DND-41 (cell line): Measurements from ENCODE around the gene PNMT.

ENCODE experiments used
- ATAC-seq: fragments of 200-7000 bp; cut with Tn5 transposase; 3 replicates; pipeline ENCODE4 v1.9.1; 2021; ENCODE audit warnings: low read depth; ENCODE audit not compliant: insufficient read depth
- DNase-seq: peaks from one replicate; pipeline ENCODE4 v3.0.0-alpha.2; 2020
- H2AFZ ChIP-seq: 2 replicates; pipeline ENCODE4 v1.6.0; 2012; ENCODE audit warnings: low read depth, low read length
- H3K27ac ChIP-seq: 2 replicates; pipeline ENCODE4 v1.5.1; 2012; ENCODE audit warnings: low read length, inconsistent platforms
- H3K27me3 ChIP-seq: fragments of 200-600 bp; sonication (generic); 2 replicates; pipeline ENCODE4 v1.6.0; 2012; ENCODE audit warnings: low read length, mild to moderate bottlenecking, inconsistent platforms; ENCODE audit not compliant: insufficient read depth, poor library complexity
- H3K36me3 ChIP-seq: 2 replicates; pipeline ENCODE4 v1.5.1; 2012; ENCODE audit warnings: low read length, inconsistent platforms; ENCODE audit not compliant: insufficient read depth
- H3K4me1 ChIP-seq: 2 replicates; pipeline ENCODE4 v1.5.1; 2012; ENCODE audit warnings: mild to moderate bottlenecking, low read length; ENCODE audit not compliant: insufficient read depth
- H3K4me2 ChIP-seq: 2 replicates; pipeline ENCODE4 v1.6.0; 2012; ENCODE audit warnings: mild to moderate bottlenecking, moderate library complexity, low read length, inconsistent platforms; ENCODE audit not compliant: insufficient read depth
- H3K4me3 ChIP-seq, 2 experiments: fragments of 200-600 bp in 1 of 2; shearing (Covaris generic) in 1 of 2; 2 replicates each; pipeline ENCODE4 v1.5.1; 2012 to 2016; ENCODE audit warnings: inconsistent platforms in 2 of 2, low read length in 2 of 2, mild to moderate bottlenecking in 2 of 2, low read depth in 1 of 2, moderate library complexity in 1 of 2
- H3K79me2 ChIP-seq: 2 replicates; pipeline ENCODE4 v1.6.0; 2012; ENCODE audit warnings: low read length, inconsistent platforms; ENCODE audit not compliant: insufficient read depth
- H3K9ac ChIP-seq: 2 replicates; pipeline ENCODE4 v1.6.0; 2012; ENCODE audit warnings: low read depth, mild to moderate bottlenecking, inconsistent platforms, low read length, moderate library complexity
- H3K9me3 ChIP-seq: 2 replicates; pipeline ENCODE4 v1.5.1; 2012; ENCODE audit warnings: low read length, moderate library complexity, mild to moderate bottlenecking, inconsistent platforms; ENCODE audit not compliant: insufficient read depth, severe bottlenecking
- H4K20me1 ChIP-seq: 2 replicates; pipeline ENCODE4 v1.6.0; 2012; ENCODE audit warnings: low read length; ENCODE audit not compliant: insufficient read depth
- EZH2 ChIP-seq: IDR thresholded peaks from 3 replicates; pipeline ENCODE4 v1.6.1; 2012; ENCODE audit warnings: borderline replicate concordance, low read depth, mild to moderate bottlenecking, moderate library complexity, low read length, inconsistent platforms; ENCODE audit not compliant: severe bottlenecking
- TF ChIP-seq, protein P1 (sequence below): IDR thresholded peaks from 2 replicates; pipeline ENCODE4 v1.5.1; 2012; ENCODE audit warnings: borderline replicate concordance, low read length, moderate library complexity, mild to moderate bottlenecking; ENCODE audit not compliant: poor library complexity, severe bottlenecking; ENCODE audit errors: extremely low read depth

PNMT gene, protein sequence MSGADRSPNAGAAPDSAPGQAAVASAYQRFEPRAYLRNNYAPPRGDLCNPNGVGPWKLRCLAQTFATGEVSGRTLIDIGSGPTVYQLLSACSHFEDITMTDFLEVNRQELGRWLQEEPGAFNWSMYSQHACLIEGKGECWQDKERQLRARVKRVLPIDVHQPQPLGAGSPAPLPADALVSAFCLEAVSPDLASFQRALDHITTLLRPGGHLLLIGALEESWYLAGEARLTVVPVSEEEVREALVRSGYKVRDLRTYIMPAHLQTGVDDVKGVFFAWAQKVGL

DNA sequence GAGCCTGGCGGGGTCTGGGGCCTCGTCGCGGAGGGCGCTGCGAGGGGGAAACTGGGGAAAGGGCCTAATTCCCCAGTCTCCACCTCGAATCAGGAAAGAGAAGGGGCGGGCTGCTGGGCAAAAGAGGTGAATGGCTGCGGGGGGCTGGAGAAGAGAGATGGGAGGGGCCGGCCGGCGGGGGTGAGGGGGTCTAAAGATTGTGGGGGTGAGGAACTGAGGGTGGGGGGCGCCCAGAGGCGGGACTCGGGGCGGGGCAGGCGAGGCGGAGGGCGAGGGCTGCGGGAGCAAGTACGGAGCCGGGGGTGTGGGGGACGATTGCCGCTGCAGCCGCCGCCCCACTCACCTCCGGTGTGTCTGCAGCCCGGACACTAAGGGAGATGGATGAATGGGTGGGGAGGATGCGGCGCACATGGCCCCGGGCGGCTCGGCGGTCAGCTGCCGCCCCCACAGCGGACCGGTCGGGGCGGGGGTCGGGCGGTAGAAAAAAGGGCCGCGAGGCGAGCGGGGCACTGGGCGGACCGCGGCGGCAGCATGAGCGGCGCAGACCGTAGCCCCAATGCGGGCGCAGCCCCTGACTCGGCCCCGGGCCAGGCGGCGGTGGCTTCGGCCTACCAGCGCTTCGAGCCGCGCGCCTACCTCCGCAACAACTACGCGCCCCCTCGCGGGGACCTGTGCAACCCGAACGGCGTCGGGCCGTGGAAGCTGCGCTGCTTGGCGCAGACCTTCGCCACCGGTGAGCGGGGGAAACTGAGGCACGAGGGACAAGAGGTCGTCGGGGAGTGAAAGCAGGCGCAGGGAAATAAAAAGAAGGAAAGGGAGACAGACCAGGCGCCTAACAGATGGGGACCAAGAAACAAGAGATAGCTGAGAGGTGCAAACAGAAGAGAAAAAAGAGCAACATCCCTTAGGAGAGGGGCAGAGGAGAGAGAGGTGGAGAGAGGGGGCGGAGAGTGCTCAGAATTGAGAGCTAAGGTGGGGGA is at the start of gene PNMT:
Gene PNMT (plus strand): TSS at position 509 of the 980 bp plus-strand sequence. CDS start 23 bp downstream, at position 532.
- no peak within 1 kb of the TSS for H3K9ac ChIP-seq
- DNase-seq (no peak), ATAC-seq (no peak)
- H3K27me3 ChIP-seq = no peaks in the 10 kb centered on the region
- H3K27ac ChIP-seq = no peak within 1 kb of the TSS
- no peak within 1 kb of the TSS for H3K4me3 ChIP-seq
- no peaks in the 10 kb centered on the region for H3K36me3 ChIP-seq
- peaks cover 12% of the 10 kb centered on the region; the same call in 1 of the 2 replicates for H4K20me1 ChIP-seq
- H3K9me3 ChIP-seq = no peaks in the 10 kb centered on the region
- H3K79me2 ChIP-seq = no peaks in the 10 kb centered on the region
- no peaks in the 10 kb centered on the region for H3K4me1 ChIP-seq
- no peak for TF ChIP-seq EZH2
- TF ChIP-seq, protein P1, sequence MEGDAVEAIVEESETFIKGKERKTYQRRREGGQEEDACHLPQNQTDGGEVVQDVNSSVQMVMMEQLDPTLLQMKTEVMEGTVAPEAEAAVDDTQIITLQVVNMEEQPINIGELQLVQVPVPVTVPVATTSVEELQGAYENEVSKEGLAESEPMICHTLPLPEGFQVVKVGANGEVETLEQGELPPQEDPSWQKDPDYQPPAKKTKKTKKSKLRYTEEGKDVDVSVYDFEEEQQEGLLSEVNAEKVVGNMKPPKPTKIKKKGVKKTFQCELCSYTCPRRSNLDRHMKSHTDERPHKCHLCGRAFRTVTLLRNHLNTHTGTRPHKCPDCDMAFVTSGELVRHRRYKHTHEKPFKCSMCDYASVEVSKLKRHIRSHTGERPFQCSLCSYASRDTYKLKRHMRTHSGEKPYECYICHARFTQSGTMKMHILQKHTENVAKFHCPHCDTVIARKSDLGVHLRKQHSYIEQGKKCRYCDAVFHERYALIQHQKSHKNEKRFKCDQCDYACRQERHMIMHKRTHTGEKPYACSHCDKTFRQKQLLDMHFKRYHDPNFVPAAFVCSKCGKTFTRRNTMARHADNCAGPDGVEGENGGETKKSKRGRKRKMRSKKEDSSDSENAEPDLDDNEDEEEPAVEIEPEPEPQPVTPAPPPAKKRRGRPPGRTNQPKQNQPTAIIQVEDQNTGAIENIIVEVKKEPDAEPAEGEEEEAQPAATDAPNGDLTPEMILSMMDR = no peak
- H3K4me2 ChIP-seq = no peak within 1 kb of the TSS
- H2AFZ ChIP-seq = no peak within 1 kb of the TSS

DNA sequence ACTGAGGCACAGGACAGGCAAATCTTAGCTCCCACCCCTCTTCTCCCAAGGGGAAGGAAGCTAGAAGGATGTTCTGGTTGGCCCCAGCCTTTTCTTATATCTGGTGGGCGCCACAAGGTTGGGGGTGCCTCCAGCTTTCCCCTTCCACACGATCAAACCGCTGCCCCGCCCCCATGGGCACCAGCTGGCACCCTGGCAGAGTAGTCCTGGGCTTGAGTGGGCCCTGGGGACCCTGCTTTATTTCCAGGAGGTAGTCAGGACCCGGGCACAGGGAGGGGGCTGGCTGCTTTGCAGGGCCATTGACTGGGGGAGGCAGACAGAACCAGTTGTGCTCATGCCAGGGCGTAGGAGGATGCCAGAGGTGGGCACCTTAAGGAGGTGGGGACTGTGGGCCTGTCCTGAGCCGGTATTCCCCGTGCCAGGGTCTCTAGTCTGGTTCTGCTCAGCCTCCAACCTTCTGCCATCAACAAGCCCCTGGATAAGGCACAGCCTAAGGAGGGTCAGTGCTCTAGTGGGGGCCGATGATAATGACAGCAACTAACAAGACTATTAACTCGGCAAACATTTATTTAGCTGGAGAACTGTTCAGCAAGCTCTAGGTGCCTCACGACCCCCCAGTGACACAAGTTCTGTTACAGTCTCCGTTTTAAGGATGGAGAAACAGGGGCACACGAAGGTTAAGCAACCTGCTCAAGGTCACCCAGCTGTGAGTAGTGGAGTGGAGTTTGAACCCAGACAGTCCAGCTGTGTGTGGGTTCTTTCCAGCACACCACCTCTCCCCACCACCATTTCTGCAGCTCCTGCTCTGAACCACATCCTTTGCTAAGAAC is 49.1 kb upstream of the PNMT start:
- H3K4me1 ChIP-seq = peaks cover 30% of the 10 kb centered on the region
- H3K27me3 ChIP-seq = peaks cover 48% of the 10 kb centered on the region
- no peaks in the 10 kb centered on the region for H3K9me3 ChIP-seq
- H3K4me3 ChIP-seq = no peak overlapping the region
- H3K4me2 ChIP-seq = no peak overlapping the region
- no peak overlapping the region; the same call in 1 of the 2 replicates for H3K9ac ChIP-seq
- no peaks in the 10 kb centered on the region for H3K36me3 ChIP-seq
- H2AFZ ChIP-seq = no peak overlapping the region
- no peak for ATAC-seq
- no peak for TF ChIP-seq EZH2
- TF ChIP-seq, protein P1 = no peak
- no peak for DNase-seq
- no peak overlapping the region for H3K27ac ChIP-seq
- peaks cover 13% of the 10 kb centered on the region; the same call in 1 of the 2 replicates for H4K20me1 ChIP-seq
- no peaks in the 10 kb centered on the region for H3K79me2 ChIP-seq

DNA sequence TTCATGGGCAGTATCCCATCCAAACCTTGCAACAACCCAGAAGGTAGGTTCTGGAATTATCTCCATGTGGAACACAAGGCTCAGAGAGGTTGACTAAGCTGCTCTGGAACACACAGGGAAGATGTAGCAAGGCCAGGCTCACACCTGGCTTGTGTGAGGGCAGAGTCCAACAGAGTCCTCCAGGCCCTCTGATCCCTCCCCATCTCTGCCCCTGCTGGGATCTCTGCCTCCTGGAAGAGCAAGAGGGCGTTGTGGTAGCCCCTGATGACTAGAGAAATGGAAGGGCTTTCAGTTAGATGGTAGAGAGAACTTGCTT is 48.5 kb upstream of the PNMT start:
- TF ChIP-seq EZH2 = no peak
- TF ChIP-seq, protein P1 = no peak
- H3K4me2 ChIP-seq = no peak overlapping the region
- ATAC-seq = no peak
- H4K20me1 ChIP-seq = peaks cover 13% of the 10 kb centered on the region; the same call in 1 of the 2 replicates
- H2AFZ ChIP-seq = no peak overlapping the region
- H3K4me3 ChIP-seq = no peak overlapping the region
- no peaks in the 10 kb centered on the region for H3K36me3 ChIP-seq
- H3K27ac ChIP-seq = no peak overlapping the region
- H3K9me3 ChIP-seq = no peaks in the 10 kb centered on the region
- no peak overlapping the region for H3K9ac ChIP-seq
- DNase-seq = no peak
- no peaks in the 10 kb centered on the region for H3K79me2 ChIP-seq
- H3K27me3 ChIP-seq = peaks cover 46% of the 10 kb centered on the region
- peaks cover 30% of the 10 kb centered on the region for H3K4me1 ChIP-seq
